ENCODE measurements around the gene PCDHA1. TPM values are rescaled to one million over a fixed set of nuclear protein-coding genes. Genes with fewer than 3 reads are reported as not detected.
"Not testable (repeated sequence)": the region's sequence is repeated elsewhere in the genome, so short reads cannot be mapped to it uniquely, and the experiment has no call there.

PCDHA1 gene
- polyA plus RNA-seq (ENCODE audit: insufficient read length in 4 of 4): under 1 TPM in 2 of 4 donors, not detected in 2; 0.03 to 0.06 TPM

- no peak for DNase-seq (ENCODE audit: low read depth in 4 of 4, low spot score in 3 of 4)
Measured at GRCh38 chr5:140785905-140786686, at the start of gene PCDHA1. Gene PCDHA1, plus strand, starts transcription at chr5:140786140.

- DNase-seq (ENCODE audit: low read depth in 4 of 4, low spot score in 3 of 4): no peak
Measured at GRCh38 chr5:140737486-140737885, 48.5 kb upstream of the PCDHA1 start.

- no peak for DNase-seq (ENCODE audit: low read depth in 4 of 4, low spot score in 3 of 4)
Measured at GRCh38 chr5:140741967-140742366, 44.0 kb upstream of the PCDHA1 start.

GRCh38 chr5:140753561-140753960, 32.4 kb upstream of the PCDHA1 start:
- DNase-seq (ENCODE audit: low read depth in 4 of 4, low spot score in 3 of 4): no peak

GRCh38 chr5:140764177-140764973, 21.6 kb upstream of the PCDHA1 start:
- no peak for DNase-seq (ENCODE audit: low read depth in 4 of 4, low spot score in 3 of 4)

GRCh38 chr5:140767444-140767843, 18.5 kb upstream of the PCDHA1 start:
- no peak for DNase-seq (ENCODE audit: low read depth in 4 of 4, low spot score in 3 of 4)

GRCh38 chr5:140780512-140780911, 5.4 kb upstream of the PCDHA1 start:
- no peak for DNase-seq (ENCODE audit: low read depth in 4 of 4, low spot score in 3 of 4)

GRCh38 chr5:140787422-140787821, 1.5 kb downstream of the PCDHA1 start:
- not testable (repeated sequence) for DNase-seq (ENCODE audit: low read depth in 4 of 4, low spot score in 3 of 4)

GRCh38 chr5:140787849-140788504, 2.0 kb downstream of the PCDHA1 start:
- DNase-seq (ENCODE audit: low read depth in 4 of 4, low spot score in 3 of 4): not testable (repeated sequence)

- DNase-seq (ENCODE audit: low read depth in 4 of 4, low spot score in 3 of 4): no peak
Measured at GRCh38 chr5:140791089-140791488, 5.1 kb downstream of the PCDHA1 start.

- no peak for DNase-seq (ENCODE audit: low read depth in 4 of 4, low spot score in 3 of 4)
Measured at GRCh38 chr5:140794595-140795258, 8.8 kb downstream of the PCDHA1 start, which contains the start of gene PCDHA2. Gene PCDHA2, plus strand, starts transcription at chr5:140794852.

- DNase-seq (ENCODE audit: low read depth in 4 of 4, low spot score in 3 of 4): no peak
Measured at GRCh38 chr5:140795259-140795641, 9.3 kb downstream of the PCDHA1 start.

GRCh38 chr5:140796072-140796717, 10.3 kb downstream of the PCDHA1 start:
- DNase-seq (ENCODE audit: low read depth in 4 of 4, low spot score in 3 of 4): not testable (repeated sequence)

- no peak for DNase-seq (ENCODE audit: low read depth in 4 of 4, low spot score in 3 of 4)
Measured at GRCh38 chr5:140796718-140797095, 10.8 kb downstream of the PCDHA1 start.

- no peak for DNase-seq (ENCODE audit: low read depth in 4 of 4, low spot score in 3 of 4)
Measured at GRCh38 chr5:140800816-140801493, 15.0 kb downstream of the PCDHA1 start, which contains the start of gene PCDHA3. Gene PCDHA3, plus strand, starts transcription at chr5:140801057.

GRCh38 chr5:140801494-140801841, 15.5 kb downstream of the PCDHA1 start:
- DNase-seq (ENCODE audit: low read depth in 4 of 4, low spot score in 3 of 4): no peak

- DNase-seq (ENCODE audit: low read depth in 4 of 4, low spot score in 3 of 4): not testable (repeated sequence)
Measured at GRCh38 chr5:140802381-140802780, 16.4 kb downstream of the PCDHA1 start.

GRCh38 chr5:140802781-140803271, 16.9 kb downstream of the PCDHA1 start:
- no peak for DNase-seq (ENCODE audit: low read depth in 4 of 4, low spot score in 3 of 4)

Data from left renal pelvis (tissue), 4 donors.